ENCODE data around the gene MAG.
A peak's percentile ranks its signal among the peaks of the same experiment; 100 is the strongest.

Gene MAG

DNA sequence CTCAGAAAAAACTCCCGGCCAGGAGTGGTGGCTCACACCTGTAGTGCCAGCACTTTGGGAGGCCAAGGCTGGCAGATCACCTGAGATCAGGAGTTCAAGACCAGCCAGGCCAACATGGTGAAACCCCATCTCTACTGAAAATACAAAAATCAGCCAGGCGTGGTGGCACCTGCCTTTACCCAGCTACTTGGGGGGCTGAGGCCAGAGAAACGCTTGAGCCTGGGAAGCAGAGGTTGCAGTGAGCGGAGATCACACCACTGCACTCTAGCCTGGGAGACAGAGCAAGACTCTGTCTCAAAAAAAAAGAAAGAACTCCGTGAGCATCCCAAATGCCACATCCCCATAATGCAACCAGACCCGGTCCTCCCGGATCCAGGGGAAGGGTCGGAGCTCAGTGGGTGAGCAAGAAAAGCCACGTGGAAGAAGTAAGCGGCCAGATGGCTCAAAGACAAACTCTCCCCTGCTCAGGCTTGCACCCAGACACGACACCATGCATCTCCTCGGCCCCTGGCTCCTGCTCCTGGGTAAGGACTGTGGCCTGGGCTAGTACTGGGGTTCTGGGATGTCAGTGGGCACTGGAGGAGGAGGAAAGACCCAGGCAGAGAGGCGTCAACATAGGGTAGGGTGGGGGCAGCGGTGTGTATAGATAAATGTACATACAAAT lies 39.7 kb downstream of the MAG start:
- TF ChIP-seq, protein P1, sequence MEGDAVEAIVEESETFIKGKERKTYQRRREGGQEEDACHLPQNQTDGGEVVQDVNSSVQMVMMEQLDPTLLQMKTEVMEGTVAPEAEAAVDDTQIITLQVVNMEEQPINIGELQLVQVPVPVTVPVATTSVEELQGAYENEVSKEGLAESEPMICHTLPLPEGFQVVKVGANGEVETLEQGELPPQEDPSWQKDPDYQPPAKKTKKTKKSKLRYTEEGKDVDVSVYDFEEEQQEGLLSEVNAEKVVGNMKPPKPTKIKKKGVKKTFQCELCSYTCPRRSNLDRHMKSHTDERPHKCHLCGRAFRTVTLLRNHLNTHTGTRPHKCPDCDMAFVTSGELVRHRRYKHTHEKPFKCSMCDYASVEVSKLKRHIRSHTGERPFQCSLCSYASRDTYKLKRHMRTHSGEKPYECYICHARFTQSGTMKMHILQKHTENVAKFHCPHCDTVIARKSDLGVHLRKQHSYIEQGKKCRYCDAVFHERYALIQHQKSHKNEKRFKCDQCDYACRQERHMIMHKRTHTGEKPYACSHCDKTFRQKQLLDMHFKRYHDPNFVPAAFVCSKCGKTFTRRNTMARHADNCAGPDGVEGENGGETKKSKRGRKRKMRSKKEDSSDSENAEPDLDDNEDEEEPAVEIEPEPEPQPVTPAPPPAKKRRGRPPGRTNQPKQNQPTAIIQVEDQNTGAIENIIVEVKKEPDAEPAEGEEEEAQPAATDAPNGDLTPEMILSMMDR (IDR thresholded peaks at IDR 0.05; ENCODE audit: control extremely low read depth, extremely low read depth, low read depth, missing control alignments): no peak
- ChIA-PET POLR2A (interaction anchor here (0.6 to 1.3 kb wide), 4 partner anchors 11 to 16 kb away, joined by 3 to 5 read pairs (median 3); partner anchors contain the start of gene FFAR1), CTCF (interaction anchor here (1.0 to 4.4 kb wide), 7 partner anchors 8 to 178 kb away, joined by 3 to 26 read pairs (median 8); partner anchors contain the start of genes FFAR1 and USF2)
- DNase-seq (ENCODE audit: extremely low spot score): no peak

DNA sequence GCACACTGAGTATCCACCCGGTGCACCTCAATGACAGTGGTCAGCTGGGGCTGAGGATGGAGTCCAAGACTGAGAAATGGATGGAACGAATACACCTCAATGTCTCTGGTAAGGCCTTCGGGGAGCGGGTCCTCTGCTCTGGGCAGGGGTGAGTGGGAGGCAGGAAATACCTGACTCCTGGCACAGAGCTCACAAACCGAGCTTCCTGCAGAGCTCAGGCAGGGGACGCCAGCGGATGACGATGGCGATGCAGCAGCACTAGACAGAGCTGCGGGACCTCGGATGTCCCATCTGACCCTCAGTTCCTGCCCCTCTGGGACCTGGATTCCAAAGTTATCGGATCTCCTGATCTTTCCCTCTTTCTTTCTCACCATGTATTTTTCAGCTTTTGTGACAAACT lies 40.9 kb downstream of the MAG start:
- CTCF ChIA-PET: interaction anchor here (0.8 to 4.4 kb wide), 8 partner anchors 10 to 362 kb away, joined by 3 to 26 read pairs (median 9); partner anchors contain the start of genes FFAR1 and USF2
- POLR2A ChIA-PET: interaction anchor here (0.6 to 2.0 kb wide), 5 partner anchors 9 to 14 kb away, joined by 3 to 10 read pairs (median 5); partner anchors contain the start of gene FFAR1
- TF ChIP-seq, protein P1 (IDR thresholded peaks at IDR 0.05; ENCODE audit: control extremely low read depth, extremely low read depth, low read depth, missing control alignments): peak; percentile 18
- no peak for DNase-seq (ENCODE audit: extremely low spot score)

DNA sequence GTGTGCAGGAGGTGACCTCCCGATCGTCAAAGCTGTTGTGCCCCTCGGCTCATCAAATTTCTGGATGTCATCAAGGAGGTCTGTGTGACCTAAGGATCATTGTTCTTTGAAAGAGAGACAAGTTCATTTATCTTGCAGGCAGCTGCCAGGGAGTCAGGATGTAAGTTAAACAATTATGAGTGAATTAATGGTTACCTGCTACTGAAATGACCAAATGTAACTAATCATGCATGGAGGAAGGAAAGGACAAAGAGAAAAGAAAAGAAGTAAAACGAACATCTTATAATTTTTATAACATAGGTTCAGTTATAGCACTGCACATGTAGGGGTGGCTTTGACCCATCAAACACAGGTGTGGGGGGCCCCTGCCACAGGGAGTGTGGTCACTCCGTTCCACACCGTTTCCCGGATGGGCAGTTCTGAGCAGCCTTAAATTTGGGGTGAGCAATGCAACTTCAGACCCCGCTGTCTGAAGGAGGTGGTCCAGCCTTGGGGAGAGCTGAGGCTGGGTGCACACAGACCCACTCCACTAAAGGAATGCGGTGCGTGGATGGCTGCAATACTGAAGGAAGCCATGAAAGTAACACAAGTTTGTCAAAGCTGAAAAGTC lies 42.3 kb downstream of the MAG start:
- POLR2A ChIA-PET: interaction anchor here (0.6 to 2.0 kb wide), 10 partner anchors 11 to 1463 kb away, joined by 3 to 10 read pairs (median 4); partner anchors contain the start of gene FFAR1
- CTCF ChIA-PET: interaction anchor here (2.7 to 4.4 kb wide), 4 partner anchors 11 to 65 kb away, joined by 8 to 26 read pairs (median 16); partner anchors contain the start of genes FFAR1 and USF2
- peak; percentile 15 for DNase-seq (ENCODE audit: extremely low spot score)
- TF ChIP-seq, protein P1 (IDR thresholded peaks at IDR 0.05; ENCODE audit: control extremely low read depth, extremely low read depth, low read depth, missing control alignments): no peak

DNA sequence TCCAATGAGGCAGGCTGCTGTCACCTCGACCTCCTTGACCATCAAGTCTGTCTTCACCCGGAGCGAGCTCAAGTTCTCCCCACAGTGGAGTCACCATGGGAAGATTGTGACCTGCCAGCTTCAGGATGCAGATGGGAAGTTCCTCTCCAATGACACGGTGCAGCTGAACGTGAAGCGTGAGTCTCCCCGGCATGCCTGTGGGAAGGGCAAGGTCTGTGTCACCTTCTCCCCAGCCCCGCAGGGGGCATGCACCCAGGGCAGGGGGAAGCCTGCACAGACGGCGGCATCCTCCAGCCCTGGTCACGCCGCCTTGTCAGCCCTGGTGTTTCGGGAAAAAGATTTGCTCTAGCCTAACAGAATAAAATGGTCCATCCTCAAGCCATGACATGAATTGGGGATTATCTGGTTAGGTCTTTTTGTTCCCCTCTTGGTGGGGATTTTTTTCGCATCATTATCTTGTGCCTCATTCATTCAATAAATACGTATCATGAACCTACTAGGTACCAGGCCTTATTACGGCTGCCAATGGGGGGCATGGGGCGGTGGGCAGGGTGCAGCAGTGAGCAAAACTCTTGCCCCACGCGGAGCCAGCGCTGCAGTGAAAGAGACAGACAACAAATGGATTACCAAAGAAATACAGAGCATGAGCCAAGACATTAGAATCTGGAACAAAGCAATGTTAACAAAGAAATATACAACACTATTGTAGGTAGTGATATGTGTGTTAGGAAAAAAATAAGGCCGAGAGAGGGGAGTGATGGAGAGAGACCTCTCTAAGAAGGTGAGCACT lies 44.4 kb downstream of the MAG start:
- TF ChIP-seq, protein P1 (IDR thresholded peaks at IDR 0.05; ENCODE audit: control extremely low read depth, extremely low read depth, low read depth, missing control alignments): no peak
- DNase-seq (ENCODE audit: extremely low spot score): no peak
- POLR2A ChIA-PET: interaction anchor here (0.6 to 1.0 kb wide), 2 partner anchors 9 to 10 kb away, joined by 3 to 8 read pairs; no protein-coding TSS in a partner anchor
- CTCF ChIA-PET: interaction anchor here (1.0 to 4.2 kb wide), 2 partner anchors 17 to 41 kb away, joined by 3 to 19 read pairs; no protein-coding TSS in a partner anchor

DNA sequence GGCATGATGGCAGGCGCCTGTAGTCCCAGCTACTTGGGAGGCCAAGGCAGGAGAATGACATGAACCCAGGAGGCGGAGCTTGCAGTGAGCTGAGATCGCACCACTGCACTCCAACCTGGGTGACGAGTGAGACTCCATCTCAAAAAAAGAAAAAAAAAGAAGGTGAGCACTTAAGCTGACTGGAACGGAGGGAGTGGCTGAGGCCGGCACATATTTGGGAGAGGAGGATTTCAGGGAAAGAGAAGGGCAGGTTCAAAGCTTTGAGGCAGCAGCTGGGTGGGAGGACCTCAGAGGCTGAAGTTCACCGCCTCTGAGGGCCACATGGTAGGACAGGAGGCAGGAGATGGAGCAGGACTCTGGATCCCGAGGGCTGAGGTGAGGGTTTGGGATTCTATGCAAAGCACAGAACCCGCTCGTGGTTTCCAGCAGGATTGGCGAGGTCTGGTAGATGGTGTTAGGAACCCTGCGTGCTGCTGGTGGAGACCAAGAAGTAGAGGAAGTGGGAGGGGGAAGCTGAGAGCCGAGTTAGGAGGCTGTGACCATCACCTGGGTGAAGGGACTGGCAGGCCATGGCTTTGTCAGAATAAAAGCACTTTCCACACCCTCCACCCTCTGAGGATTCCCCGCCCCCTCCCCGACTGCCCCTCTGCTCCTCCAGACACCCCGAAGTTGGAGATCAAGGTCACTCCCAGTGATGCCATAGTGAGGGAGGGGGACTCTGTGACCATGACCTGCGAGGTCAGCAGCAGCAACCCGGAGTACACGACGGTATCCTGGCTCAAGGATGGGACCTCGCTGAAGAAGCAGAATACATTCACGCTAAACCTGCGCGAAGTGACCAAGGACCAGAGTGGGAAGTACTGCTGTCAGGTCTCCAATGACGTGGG lies 45.4 kb downstream of the MAG start:
- POLR2A ChIA-PET: interaction anchor here (2.0 kb wide), 1 partner anchor 10 kb away, joined by 16 read pairs; the partner anchor contains the start of gene FFAR1
- TF ChIP-seq, protein P1 (IDR thresholded peaks at IDR 0.05; ENCODE audit: control extremely low read depth, extremely low read depth, low read depth, missing control alignments): no peak
- DNase-seq (ENCODE audit: extremely low spot score): peak; percentile 25
- CTCF ChIA-PET: interaction anchor here (1.0 to 1.5 kb wide), 3 partner anchors 10 to 158 kb away, joined by 3 read pairs; no protein-coding TSS in a partner anchor
